A673 (cell line): Measurements from ENCODE around the gene CYP2C9.

Source experiments
- EZH2 ChIP-seq: fragments of 200-600 bp; sonication (generic); IDR thresholded peaks from 2 replicates; pipeline ENCODE4 v1.6.1; 2017; ENCODE audit warnings: borderline replicate concordance, low read depth, mild to moderate bottlenecking, mixed read lengths, antibody characterized with exemption, low read length; ENCODE audit not compliant: poor library complexity, severe bottlenecking
- TF ChIP-seq, protein P1 (sequence below): fragments of 300-800, 200-600 bp; sonication (generic); conservative IDR thresholded peaks from 2 replicates; pipeline ENCODE4 v1.5.1; 2017; ENCODE audit warnings: low read depth, mild to moderate bottlenecking, antibody characterized with exemption, low read length, moderate library complexity, mixed read lengths

DNA sequence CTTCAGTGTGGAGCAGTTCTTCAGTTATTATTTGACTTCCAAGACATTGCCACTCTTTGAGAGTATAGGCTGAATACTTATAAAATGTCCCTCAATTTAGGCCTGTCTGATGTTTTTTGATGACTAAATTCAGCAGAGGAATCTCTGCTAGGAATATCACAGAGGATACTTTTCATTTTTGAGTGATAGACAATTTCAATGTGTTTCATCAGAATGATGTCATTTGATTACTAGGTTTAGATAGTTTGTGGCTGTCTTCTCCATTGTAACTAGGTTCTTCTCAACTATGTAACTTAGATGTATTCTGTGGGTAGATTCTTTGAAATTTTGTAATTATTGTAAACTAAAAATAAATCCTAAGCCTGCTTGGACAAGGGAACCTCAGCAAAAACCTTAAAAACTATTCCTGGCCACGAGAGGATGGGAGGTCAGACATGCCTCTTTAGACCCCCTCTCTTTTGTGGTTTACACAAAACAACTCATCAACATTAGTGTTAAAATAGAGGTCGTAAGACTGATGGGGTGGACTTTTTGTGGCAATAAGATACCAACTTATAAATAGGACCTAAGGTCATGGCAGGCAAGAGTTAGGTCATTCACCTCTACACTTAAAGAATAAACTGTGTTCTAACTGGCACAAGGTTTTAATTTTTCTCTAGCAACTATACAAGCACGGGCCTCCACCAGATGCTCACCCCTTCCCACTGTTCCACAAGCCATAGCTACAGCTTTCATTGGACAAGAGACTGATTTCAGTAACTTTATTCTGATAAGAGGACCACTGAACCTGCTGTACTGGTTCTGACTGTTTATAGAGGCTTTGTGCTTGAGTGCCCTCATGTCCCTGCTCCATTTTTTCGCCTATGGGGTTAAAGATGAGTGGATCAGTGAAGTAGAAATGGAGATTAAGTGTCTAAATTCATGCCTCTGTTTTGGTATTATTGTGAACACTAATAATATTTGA, 97.2 kb downstream of the CYP2C9 start:
- TF ChIP-seq, protein P1, sequence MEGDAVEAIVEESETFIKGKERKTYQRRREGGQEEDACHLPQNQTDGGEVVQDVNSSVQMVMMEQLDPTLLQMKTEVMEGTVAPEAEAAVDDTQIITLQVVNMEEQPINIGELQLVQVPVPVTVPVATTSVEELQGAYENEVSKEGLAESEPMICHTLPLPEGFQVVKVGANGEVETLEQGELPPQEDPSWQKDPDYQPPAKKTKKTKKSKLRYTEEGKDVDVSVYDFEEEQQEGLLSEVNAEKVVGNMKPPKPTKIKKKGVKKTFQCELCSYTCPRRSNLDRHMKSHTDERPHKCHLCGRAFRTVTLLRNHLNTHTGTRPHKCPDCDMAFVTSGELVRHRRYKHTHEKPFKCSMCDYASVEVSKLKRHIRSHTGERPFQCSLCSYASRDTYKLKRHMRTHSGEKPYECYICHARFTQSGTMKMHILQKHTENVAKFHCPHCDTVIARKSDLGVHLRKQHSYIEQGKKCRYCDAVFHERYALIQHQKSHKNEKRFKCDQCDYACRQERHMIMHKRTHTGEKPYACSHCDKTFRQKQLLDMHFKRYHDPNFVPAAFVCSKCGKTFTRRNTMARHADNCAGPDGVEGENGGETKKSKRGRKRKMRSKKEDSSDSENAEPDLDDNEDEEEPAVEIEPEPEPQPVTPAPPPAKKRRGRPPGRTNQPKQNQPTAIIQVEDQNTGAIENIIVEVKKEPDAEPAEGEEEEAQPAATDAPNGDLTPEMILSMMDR: no peak
- no peak for TF ChIP-seq EZH2
